GM21381 (cell line): ENCODE results near the gene GABRB1.
"Not testable (repeated sequence)": the region's sequence is repeated elsewhere in the genome, so short reads cannot be mapped to it uniquely, and the experiment has no call there.

Source experiments
- ATAC-seq: cut with Tn5 transposase; IDR thresholded peaks from one replicate; pipeline ENCODE4 v1.9.1; 2021; ENCODE audit warnings: mild to moderate bottlenecking, moderate library complexity; ENCODE audit not compliant: unreplicated experiment

The GABRB1 gene

DNA sequence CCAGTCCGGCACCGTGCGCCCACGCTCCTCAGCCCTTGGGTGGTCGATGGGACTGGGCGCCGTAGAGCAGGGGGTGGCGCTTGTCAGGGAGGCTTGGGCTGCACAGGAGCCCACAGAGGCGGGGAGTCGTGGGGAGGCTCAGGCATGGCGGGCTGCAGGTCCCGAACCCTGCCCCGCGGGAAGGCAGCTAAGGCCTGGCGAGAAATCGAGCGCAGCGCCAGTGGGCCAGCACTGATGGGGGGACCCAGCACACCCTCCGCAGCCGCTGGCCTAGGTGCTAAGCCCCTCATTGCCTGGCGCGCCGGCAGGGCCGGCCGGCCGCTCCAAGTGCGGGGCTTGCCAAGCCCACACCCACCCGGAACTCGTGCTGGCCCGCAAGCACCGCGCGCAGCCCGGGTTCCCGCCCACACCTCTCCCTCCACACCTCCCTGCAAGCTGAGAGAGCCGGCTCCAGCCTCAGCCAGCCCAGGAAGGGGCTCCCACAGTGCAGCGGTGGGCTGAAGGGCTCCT, 346.7 kb downstream of the GABRB1 start:
- ATAC-seq: not testable (repeated sequence)

DNA sequence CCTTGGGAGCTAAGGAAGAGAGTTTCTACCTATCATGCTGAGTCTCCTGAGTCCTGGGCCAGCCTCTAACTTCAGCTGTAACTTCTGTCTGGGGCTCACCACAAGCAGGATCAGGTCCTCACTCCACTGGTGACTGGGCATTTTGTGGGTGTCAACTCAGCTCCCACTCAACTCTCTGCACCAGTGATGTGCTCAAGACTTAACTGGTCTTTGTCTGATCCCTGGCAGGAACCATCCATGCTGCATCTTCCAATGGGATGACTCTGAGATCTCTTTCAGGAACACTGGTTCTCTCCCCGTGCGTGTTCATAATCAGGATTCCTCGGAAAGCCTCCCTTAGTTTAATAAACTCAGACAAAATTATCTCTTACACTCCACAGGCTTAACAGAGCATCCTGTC, 349.8 kb downstream of the GABRB1 start:
- ATAC-seq: no peak

DNA sequence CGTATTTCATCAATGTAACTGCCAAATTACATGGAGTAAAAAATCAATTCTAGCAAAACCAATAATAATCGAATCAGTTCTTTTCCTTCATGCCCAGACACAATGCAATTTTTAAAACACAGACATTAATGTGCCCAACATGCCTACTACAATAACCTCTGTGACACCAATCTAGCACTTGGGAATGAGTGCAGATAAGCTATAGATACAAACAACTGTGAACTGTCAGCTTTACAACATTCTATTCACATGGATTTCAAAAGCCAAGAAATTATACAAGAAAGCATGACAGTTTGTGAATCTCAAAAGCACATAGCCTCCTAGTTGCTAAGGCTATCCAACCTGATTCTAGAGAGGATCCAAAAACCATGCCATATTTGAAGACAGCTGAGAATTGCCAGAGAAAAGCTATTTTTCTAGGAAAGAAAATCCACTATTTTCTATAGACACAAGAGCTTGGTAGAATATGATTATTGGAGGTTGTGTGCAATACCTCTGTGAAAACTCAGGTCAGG, 351.5 kb downstream of the GABRB1 start:
- no peak for ATAC-seq

DNA sequence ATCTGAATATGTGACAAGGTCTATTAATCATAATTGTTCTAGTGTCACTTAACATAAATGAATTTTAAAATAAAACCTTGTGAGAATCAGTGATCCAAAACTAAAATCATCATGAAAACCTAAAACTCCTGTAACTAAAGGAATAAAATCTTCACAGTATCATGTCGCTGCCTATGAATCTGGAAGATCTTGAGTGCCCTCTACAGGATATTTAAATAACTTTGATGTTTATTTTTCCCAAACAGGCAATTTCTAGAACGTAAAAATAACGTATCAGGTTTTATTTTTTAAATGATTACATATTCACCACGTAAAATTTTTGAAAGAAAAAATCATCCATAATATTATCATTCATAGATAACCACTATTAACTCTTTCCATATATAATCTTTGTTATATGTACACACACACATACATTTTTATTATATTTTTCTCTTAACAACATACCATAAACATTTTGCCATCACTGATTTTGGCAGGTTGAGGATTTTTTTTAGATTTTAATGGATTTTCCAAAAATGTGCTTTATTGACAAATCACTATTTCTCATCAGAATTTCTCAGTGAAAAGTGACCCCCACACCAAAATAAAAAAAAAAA, 352.6 kb downstream of the GABRB1 start:
- ATAC-seq: no peak

DNA sequence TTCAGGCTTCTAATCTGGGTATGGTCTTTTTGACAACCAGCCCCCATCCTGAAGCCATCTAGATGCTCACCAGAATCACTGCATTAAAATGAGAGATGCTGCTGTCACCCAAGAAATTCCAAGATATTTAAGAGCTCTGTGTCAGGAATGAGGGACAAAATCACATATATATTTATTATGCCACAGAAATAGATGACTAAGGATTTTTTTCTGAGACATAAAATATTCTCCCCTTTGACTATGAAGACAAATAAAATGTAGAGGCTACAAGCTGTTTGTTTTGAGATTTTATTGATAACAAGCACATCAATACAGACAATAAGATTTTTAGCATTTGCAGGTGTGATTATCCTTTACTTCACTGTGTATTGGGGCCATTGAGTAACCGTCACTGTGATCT, 354.8 kb downstream of the GABRB1 start:
- ATAC-seq: no peak

DNA sequence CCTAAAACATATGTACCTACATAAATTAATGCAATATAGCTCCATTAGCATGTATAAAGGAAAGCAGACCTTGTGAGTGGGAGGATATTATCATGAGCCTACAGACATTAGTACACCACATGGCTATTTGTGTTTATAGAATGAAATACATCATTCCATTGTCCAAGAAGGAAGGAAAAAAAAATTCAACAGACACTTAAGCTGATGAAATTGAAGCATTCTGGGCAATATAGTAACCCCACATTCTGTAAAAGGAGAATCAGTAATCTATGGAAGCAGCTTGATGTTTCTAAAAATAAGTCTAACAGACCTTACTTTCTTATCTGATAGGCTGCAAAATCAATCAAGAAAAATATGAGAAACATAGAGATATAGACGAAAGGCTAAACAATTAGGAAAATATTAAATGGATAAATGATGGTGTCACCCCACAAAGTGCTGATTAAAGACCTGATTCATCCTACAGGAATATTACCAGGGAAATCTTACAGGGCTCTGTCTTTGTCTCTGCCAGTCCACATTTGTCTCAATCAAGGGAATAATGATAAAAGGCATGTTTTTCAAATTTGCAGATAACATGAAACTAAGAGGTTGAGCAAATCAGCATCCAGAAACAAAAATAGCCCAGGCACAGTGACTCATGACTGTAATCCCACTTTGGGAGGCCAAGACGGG, 355.3 kb downstream of the GABRB1 start:
- no peak for ATAC-seq

DNA sequence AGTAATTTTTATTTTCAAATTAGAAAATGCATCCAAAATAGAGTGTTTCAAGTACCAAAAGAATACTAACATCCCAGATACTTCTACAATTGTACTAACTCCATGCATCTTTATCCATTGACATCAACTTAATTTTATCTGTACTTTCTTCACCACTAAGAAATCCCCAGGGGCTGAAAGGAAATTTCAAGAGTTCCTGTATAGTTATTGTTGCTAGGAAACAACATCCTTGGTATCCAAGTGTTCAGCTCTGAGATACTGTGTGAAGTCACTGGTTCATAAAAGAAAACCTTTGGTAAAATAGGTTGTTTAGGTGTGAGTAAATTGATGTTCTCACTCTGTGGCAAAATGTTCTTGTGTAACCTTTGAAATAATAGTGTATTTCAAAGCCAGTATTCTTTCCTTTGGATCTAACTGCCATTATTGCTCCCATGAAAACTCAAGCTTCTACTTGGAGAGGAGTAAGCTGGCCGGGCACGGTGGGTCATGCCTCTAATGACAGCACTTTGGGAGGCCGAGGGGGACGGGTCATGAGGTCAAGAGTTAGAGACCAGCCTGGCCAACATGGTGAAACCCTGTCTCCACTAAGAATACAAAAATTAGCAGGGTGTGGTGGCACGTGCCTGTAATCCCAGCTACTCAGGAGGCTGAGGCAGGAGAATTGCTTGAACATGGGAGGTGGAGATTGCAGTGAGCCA, 359.2 kb downstream of the GABRB1 start:
- no peak for ATAC-seq

DNA sequence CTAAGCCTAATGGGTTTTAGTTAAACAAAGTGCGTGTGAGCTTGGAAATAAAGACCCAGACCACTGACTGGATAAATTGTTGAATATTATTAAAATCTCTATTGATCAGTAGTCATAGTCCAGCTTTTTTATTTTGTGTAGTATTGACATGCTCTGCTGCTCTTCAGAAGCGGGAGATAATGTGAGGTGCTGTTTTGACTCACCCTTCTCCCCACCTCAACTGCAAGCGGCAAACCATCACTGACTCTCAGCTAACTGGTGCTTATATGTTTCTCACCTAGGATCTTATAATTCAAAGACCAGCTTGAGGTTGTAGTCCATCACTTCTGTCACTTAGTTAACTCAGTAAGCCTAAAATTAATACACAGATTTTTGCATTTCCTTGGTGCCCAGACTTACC, 359.9 kb downstream of the GABRB1 start:
- no peak for ATAC-seq

DNA sequence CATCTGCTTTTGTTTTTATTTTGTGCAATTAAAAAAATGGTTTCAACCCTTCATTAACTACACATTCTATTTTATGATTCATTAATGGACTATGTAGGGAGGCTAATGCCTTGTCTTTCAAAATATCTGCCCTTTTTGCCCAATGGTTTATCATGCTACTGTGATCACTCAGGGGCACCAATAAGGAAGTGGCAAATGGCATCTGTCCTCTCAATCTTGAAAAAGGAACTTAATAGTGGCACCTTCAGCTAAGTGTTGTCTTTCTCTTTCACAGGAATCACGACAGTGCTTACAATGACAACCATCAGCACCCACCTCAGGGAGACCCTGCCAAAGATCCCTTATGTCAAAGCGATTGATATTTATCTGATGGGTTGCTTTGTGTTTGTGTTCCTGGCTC, 375.0 kb downstream of the GABRB1 start:
- ATAC-seq: no peak

DNA sequence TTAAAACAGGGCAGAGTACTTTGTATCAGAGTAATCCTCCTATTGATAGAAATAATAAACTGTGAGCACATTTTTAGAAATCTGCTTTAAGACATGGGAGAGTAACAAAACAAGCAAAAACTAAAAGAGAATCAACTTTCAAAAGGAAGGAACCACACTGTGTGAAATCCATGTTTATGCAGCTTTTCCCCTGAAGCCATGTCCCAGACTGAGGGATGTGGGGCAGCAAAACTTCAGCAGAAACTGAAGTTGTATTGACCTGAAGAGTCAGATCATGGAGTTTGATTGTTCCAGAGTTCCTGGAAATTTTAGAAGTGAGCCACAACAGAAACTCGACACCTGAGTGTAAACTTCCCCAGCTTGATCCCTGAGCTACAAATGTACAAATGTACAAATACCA, 378.9 kb downstream of the GABRB1 start:
- no peak for ATAC-seq

DNA sequence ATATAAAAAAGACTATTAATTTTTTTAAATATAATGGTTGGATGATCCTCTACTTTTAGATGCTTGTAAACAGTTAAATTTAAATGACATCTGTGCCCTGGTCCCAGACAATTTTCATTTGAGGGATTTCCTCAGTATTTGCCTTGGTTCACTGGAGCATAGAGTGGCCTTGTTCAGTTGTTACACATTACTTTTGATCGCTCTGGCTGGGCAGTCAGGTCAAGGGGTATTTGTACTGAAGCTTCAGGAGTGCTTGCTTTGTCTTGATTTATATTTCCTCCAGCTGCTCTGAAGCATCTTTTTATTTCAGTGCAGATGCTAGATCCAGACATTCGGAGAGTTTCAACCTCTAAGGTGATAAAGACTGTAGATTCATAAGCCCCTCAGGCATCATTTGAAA, 382.2 kb downstream of the GABRB1 start:
- no peak for ATAC-seq

DNA sequence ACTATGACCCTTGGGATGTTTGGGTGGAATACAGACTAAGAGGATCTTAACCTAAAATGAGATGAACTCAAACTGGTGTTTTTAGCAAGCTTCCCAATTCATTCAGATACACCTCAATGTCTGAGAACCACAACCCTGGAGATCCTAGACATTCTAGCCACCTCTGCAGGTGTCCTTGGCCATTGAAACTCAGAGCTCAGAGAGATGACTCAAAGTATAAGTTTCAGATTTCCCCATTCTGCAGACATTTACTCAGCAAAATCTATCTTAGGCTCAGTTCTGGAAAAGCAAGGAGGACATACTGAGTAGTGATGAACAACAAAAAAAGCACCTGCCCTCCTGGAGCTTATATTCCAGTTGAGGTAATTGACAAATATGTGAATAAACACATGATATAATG, 384.4 kb downstream of the GABRB1 start:
- peak; percentile 52 for ATAC-seq

DNA sequence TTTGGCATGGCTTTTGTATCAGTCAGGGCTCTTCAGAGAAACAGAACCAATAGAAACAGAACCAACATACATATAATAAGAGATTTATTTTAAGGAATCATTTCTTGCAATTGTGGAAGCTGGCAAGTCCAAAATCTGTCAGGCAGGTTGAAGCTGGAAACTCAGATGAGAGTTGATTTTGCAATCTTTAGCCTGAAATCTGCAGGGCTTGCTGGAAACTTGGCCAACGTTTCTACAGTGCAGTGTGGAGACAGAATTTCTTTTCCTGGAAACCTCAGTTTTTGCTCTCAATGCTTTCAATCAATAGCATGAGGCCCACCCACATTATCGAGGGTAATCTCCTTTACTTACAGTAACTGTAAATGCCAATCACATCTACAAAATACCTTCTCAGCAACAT, 386.8 kb downstream of the GABRB1 start:
- no peak for ATAC-seq

DNA sequence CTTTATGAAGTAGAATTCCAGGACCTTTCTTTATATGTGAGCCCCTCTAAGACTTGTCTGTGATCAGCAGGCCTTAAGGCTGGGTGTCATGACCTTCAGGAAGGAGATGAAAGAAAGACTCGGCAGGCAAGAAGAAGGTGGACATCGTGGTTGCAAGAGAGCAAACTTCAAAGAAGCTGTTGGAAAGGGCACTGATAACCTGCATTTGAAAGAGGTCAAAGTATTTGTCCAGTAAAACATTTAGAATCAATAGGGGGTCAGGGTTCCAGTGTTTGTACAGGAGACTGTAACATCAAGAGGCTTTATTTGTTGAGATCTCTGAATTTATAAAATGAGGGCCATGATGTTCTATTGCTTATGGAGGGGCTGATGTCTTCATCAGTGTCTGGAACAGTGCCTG, 387.9 kb downstream of the GABRB1 start:
- ATAC-seq: no peak

DNA sequence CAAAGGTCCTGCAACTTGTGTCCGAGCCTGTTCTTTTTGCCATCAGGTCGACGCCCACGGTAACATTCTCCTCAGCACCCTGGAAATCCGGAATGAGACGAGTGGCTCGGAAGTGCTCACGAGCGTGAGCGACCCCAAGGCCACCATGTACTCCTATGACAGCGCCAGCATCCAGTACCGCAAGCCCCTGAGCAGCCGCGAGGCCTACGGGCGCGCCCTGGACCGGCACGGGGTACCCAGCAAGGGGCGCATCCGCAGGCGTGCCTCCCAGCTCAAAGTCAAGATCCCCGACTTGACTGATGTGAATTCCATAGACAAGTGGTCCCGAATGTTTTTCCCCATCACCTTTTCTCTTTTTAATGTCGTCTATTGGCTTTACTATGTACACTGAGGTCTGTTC, 394.3 kb downstream of the GABRB1 start:
- ATAC-seq: no peak

DNA sequence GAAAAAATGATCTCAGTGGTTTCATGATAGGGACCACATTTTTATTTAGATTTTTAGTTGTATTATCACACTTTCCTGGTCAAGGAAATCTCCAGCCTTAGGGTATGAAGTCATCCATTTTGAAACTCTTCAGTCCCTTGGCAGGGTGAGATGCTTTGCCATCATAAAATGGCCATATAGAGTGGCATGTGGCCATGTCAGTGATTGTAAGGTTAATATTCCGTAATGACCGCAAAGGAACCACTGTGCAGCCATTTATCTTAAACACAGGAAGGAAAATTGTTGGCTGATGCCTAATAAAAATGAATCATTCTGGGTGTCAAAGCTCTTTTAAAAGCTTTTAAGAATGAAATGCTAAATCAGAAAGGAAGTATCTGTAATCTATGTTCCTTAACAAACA, 396.6 kb downstream of the GABRB1 start:
- ATAC-seq: no peak

DNA sequence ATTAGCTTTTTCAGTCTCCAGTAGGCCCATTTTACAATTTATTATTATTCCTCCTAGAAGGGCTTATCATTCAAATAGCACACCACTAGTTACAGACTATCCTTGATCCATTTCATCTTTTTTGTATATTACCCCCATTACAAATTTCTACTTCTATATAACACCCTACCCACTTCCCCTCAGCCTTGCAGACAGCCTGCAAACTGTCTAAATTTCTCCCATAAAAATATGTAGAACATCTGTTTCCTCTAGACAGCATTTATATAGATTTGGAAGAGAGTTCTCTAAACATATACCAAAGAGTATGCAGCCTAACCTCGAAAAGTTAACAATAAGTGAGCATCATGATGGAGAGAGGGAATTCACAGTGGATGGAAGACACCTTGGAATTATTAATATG, 401.4 kb downstream of the GABRB1 start:
- no peak for ATAC-seq

DNA sequence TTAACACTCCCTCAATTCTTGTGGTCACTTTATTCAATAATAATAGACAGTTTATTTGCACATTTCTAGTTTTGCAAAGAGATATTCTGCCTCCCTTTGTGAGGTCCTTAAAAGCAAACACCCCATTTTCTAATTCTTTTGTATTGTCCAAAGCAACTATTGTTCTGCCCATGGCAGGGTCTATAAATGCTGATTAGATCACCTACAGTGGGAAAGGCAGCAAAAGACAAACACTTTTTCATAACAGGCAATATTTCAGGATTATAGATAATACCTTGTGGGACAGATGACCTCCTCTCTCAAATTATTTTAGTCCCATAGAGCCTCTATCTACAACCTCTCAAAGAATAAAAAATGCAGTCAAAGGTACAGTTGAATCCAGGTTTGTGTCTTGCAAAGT, 403.6 kb downstream of the GABRB1 start:
- ATAC-seq: no peak

DNA sequence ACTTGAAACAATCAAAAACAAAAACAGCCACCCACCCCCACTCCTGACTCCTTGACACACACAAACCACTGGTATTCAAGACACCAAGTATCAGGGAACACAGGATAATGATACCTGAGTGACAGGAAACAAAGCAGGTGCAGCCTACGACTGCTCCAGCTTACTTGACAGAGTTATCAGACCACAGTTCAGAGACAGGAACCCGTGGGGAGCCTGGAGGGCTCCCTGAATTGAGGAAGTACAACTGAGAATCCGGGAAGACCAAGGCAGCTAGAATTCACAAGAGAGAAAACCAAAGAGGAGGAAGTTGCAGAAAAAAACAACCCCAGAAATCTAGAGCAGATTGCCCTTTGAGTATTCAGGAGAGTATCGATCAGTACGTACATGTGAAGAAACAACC, 411.6 kb downstream of the GABRB1 start:
- ATAC-seq: peak; percentile 84

DNA sequence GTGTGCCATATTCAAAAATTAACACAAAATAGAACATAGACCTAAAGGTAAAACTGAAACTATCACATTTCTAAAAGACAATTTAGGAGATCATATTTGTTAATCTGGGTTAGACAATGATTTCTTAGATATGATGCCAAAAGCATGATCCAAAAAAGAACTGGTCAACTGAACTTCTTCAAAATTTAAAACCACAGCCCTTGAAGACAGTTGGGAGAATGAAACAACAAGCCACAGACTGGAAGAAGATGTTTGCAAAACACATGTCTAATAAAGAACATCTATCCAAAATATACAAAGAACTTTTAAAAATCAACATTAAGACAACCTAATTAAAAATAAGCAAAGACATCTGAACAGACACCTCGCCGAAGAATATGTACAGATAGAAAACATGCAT, 412.7 kb downstream of the GABRB1 start:
- ATAC-seq: no peak

DNA sequence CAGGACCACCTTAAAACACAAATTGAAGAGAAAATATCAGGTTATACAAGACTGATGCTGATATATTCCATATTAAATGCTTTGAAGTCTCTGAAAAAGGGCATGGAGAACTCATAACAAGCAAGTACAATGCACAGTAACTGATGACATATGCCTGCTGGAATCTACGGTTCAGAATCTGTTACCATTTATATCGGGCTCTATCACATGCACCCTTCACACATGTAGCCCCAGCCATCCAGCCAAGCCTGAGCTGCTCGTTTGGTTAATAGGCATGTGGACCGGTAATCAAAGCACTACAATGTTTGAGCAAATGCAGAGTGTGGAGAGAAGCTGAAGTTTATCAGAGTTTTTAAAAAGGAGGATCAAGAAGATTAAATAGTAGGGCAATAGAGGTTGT, 420.3 kb downstream of the GABRB1 start:
- no peak for ATAC-seq

DNA sequence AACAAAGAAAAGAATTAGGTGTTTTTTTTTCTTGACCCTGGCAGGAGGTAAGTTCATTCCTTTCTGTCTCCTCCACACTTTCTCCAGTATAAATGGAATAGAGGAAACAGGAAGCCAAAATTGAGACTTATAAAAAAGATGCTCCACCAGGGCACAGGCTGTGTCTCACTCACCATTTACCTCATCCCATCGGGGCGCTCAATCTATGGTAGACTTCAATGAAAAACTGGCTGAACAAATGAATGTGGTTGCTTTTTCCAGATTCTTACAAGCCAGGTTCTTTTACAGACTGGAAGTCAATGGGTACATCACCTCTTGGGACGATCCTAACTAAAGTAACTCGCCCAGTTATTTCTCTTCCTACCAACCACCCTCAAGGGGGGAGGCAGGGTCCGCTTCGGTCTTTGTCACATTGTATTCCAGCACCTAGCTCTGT, 431.4 kb downstream of the GABRB1 start:
- no peak for ATAC-seq
